GM21786 (cell line): ENCODE data around the gene C1QTNF2.
"Not testable (repeated sequence)": the region's sequence is repeated elsewhere in the genome, so short reads cannot be mapped to it uniquely, and the experiment has no call there.

Source experiments
- ATAC-seq: cut with Tn5 transposase; IDR thresholded peaks from one replicate; pipeline ENCODE4 v1.9.1; 2021; ENCODE audit not compliant: unreplicated experiment

The C1QTNF2 gene

DNA sequence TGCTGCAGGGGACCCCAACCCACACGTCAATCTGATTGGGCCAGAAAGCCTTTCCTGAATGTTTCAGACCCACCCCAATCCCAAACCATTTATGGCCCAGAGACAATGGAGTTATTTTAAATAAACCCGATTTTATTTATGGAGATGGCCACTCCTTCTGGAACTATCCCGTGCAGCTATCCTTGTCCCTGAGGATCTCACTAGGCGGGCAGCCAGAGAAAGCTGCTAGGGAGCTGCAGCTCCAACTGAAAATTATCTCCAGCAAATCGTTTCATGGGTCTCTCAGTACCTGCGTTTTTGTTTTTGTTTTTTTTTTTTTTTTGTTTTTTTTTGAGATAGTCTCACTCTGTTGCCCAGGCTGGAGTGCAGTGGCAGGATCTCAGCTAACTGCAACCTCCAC, 23.0 kb downstream of the C1QTNF2 start:
- ATAC-seq = no peak

DNA sequence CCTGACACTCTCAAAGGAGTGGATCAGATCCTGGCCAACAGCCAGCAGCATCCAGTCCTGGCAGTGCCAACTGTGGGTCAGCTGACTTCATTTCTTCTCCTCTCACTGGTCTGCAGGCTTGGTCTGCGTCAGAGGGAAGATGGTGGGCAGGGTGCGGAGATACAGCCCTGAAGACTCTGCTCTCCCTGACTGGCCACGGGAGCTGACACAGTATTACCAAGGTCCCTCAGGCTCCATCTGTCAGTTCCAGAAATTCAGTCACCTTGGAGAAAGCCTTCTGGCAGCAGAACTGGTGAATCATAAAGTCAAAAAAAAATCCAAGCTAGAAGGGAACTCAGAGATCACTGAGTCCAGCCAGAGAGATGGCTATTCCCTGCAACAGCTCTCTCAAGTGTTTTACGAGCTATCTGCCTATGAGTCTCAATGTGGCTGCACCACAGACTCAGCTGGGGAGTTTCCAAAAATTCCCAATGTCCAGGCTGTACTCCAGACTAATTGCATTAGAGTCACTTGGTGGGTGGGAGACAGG, 27.9 kb downstream of the C1QTNF2 start:
- ATAC-seq = no peak

DNA sequence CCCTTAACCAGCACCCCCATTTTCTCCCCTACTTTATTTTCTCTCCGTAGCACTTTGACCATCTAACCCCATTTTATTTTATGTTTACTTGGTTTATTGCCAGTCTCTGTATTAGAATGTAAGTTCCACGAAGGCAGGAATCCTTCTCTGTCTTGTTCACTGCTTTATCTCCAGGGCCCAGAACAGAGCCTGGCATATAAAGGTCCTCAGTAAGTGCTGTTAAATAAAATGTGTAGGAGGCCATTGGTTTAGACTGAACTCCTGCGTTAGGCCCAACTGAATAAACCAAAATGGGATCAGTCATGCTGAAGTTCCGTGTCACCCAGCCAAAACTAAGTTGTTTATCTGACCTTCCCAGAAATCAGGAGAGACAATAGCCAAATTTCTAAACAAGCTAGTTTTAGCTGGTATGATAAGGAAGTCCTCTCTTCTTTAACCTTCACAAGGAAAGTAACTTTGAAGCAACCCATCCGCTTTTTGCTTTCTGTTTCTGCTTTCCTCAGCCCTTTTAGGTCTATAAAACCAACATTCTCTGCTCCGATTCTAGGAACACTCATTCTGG, 29.0 kb downstream of the C1QTNF2 start:
- ATAC-seq = no peak

- not testable (repeated sequence) for ATAC-seq
Observed at GRCh38 chr5:160340513-160340912, 29.9 kb downstream of the C1QTNF2 start.

- no peak for ATAC-seq
Observed at GRCh38 chr5:160339406-160340130, 30.9 kb downstream of the C1QTNF2 start.

- ATAC-seq = not testable (repeated sequence)
Observed at GRCh38 chr5:160334716-160335115, 35.7 kb downstream of the C1QTNF2 start.

GRCh38 chr5:160333721-160334120, 36.7 kb downstream of the C1QTNF2 start:
- no peak for ATAC-seq

- ATAC-seq = no peak
Observed at GRCh38 chr5:160330212-160330611, 40.2 kb downstream of the C1QTNF2 start.

DNA sequence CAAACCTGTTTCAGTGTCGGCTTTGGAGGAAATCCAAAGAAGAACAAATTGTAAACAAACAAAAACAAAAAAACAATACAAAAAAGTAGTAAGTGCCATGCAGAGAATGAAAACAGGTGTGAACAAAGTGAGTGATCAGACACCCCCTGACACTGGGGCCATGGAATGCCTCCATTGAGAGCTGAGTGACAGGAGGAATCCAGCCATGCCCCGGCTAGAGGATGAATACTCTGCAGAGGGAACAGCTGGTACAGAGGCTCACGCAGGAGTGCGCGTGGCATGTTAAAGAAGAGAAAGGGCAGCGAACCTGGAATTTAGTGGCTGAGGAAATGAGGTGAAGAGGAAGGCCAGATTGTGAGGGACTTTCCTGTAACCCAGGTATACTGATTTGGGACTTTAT, 42.6 kb downstream of the C1QTNF2 start:
- ATAC-seq = no peak

DNA sequence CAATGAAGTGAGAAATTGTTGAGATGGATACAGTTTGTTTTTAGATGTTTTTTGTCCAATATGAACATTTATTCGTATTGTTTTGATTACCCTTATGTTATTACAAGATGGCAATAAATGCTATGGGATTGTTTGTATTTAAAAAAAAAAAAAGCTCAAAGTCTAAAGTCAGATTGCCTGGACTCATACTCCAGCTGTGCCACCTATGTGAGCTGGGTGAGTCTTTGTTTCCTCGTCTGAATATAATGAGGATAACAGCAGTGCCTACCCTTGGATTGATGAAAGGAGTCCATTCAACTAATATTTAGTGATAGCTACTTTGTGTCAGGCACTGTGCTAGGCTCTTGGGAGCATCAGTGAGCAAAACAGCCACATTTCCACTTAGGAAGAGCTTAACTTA, 43.4 kb downstream of the C1QTNF2 start:
- ATAC-seq = no peak

GRCh38 chr5:160325716-160326115, 44.7 kb downstream of the C1QTNF2 start:
- no peak for ATAC-seq

GRCh38 chr5:160324886-160325285, 45.5 kb downstream of the C1QTNF2 start:
- no peak for ATAC-seq

GRCh38 chr5:160318409-160318808, 52.0 kb downstream of the C1QTNF2 start:
- ATAC-seq = no peak

DNA sequence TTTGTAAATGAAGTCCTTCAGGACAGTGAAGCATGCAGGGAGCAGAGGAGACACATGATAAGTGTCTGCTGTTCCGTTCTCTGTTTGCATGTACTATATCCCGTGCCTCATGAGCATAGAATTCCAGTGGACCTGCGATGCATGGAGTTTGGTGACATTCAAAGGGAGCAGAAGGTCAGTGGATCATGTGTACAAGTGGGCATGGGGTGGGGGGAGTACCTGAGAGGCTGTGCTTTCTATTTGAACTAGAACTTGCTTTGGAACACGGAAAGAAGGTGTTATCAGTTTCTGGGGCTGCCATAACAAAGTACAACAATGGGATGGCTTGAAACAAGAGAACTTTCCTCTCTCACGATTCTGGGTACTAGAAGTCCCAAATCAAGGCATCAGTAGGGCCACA, 53.0 kb downstream of the C1QTNF2 start:
- ATAC-seq = no peak

DNA sequence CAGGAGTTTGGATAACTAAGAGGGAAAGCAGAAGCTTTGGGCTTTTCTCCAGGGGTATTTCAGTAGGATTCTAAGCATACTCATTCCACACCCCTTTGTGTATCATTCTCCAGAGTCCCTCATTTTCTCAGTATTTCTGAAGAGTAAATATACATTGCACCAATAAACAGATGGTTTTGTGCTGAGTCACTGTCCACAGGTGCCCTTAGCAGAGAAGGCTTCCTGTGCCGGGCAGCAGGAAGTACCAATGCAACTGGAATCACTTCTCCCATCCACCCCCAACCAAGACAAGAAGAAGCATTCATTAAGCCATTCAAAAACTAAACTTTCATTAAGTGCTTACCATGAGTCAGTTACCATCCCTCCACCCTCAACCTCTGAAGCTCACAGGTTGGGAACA, 54.5 kb downstream of the C1QTNF2 start:
- ATAC-seq = peak; percentile 33

DNA sequence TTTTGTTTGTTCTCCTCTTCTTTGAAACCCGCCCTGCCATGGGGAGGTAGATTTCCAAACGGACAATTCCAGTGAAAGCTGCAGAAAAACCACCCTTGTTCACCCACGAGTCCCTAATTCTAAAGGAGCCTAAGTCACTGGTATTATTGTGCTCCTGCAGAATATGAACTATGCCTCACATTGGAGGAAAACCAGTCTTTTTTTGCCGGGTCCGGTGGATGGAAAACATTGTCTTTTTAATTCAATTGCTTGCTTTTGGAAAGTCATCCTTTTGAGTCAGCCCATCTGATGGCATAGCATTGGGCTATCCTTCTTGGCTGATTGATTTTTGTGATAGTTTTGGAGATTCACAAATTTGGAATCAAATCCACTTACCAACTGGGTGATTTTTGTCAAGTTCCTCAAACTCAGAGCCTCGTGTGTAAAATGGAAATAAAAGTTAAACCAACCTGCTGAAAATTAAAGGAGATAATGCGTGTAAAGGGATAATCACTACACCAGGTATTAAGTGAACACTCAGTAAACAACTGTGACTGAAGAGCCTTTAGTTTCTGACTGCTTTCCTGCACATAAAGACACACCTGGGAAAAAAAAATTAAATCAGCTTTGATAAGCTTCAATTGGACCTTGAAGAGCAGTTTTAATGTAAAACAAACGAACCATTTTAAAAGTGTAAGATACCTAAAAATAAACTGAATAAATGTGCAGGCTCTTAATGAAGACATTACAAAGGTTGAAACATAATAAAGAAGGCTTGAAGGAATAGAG, 57.3 kb downstream of the C1QTNF2 start:
- ATAC-seq = no peak

- peak; percentile 56 for ATAC-seq
Observed at GRCh38 chr5:160312134-160312959, 58.1 kb downstream of the C1QTNF2 start, which contains the start of gene CCNJL. TSS of gene CCNJL (minus strand) at chr5:160312564. CDS start at chr5:160311923, 641 bp downstream.

GRCh38 chr5:160311491-160312133, 58.8 kb downstream of the C1QTNF2 start:
- ATAC-seq = peak; percentile 19

DNA sequence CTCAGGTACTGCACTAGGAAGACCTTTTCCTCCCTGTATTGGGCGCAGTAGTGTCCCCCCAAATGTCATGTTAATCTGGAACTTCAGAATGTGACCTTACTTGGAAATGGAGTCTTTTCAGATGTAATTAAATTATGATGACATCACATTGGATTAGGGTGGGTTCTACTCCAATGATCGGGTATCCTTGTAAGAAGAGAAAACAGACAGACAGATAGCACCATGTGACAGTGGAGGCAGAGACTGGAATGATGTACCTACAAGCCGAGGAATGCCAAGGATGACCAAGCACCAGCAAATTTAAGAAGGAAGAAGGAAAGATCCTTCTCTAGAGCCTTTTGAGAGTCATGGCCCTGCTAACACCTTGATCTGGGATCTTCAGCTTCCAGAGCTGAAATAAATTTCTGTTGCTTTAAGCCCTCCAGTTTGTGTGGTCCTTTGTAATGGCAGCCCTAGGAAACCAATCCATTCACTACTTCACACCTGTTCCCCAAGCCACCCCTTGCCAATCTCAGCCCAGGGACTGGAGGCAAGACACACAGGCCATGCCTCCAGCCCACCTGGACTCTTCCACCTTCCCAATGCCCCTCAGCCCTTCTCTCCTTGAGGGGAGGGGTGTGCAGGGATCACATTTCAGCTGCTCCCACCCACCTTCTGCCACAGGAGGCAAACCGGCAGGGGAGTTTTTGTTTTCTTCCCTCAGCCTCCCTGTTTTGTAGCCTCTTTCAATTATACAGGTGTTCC, 59.7 kb downstream of the C1QTNF2 start:
- no peak for ATAC-seq

- no peak for ATAC-seq
Observed at GRCh38 chr5:160310140-160310539, 60.3 kb downstream of the C1QTNF2 start.
